Lower leg skin (tissue), 3 donors: ENCODE data around the gene YIF1B.

Source experiments
- POLR2A ChIP-seq, 2 donors: fragments of 450-650 bp; IDR thresholded peaks; one replicate each; pipeline ENCODE4 v1.6.1; 2016 to 2017; ENCODE audit warnings: antibody characterized with exemption in 2 of 2, mild to moderate bottlenecking in 1 of 2, moderate library complexity in 1 of 2
- TF ChIP-seq, protein P1 (sequence below), 3 donors: fragments of 450-650 bp; IDR thresholded peaks; one replicate each; pipeline ENCODE4 v1.5.1; 2016; ENCODE audit warnings: antibody characterized with exemption in 3 of 3, mild to moderate bottlenecking in 3 of 3, moderate library complexity in 2 of 3

DNA sequence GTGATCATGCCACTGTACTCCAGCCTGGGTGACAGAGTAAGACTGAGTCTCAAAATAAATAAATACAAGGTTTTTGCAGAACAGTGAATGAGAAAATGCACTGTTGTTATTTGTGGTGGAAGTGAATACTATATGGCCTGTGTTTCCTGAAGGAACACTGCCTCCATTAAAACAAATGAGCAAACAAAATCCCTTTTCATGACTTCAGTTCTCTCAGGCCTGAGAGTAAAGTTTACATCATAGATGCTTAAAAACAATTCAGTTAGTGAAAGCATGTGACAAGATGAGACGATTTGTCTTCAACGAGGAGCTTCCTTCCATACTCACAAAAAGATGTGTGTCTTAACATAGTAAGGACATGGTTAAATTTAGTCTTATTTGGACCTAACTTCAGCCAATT lies 37.0 kb downstream of the YIF1B start:
- TF ChIP-seq POLR2A (IDR thresholded peaks at IDR 0.05): no peak
- TF ChIP-seq, protein P1, sequence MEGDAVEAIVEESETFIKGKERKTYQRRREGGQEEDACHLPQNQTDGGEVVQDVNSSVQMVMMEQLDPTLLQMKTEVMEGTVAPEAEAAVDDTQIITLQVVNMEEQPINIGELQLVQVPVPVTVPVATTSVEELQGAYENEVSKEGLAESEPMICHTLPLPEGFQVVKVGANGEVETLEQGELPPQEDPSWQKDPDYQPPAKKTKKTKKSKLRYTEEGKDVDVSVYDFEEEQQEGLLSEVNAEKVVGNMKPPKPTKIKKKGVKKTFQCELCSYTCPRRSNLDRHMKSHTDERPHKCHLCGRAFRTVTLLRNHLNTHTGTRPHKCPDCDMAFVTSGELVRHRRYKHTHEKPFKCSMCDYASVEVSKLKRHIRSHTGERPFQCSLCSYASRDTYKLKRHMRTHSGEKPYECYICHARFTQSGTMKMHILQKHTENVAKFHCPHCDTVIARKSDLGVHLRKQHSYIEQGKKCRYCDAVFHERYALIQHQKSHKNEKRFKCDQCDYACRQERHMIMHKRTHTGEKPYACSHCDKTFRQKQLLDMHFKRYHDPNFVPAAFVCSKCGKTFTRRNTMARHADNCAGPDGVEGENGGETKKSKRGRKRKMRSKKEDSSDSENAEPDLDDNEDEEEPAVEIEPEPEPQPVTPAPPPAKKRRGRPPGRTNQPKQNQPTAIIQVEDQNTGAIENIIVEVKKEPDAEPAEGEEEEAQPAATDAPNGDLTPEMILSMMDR (IDR thresholded peaks at IDR 0.05): no peak
